Activated CD4-positive, alpha-beta T cell treated with anti-CD3 and anti-CD28 coated beads for 4 hours (primary cell): ENCODE results near the gene ZNF780B.

ENCODE experiments used
- DNase-seq, 2 donors: peaks; one replicate each; pipeline ENCODE4 v3.0.0-alpha.2; 2020

The ZNF780B gene

DNA sequence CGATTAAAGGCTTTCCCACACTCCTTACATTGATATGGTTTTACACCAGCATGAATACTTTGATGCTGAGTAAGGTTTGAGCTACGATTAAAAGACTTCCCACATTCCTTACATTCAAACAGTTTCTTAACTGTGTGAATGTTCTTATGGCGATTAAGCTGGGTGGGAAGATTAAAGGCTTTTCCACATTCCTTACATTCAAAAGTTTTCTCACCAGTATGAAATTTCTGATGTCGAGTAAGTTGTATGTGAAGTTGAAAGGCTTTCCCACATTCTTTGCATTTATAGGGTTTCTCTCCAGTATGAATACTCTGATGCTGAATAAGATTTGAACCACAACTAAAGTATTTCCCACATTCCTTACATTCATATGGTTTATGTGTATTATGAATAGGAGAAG is 20.0 kb downstream of the ZNF780B start:
- no peak for DNase-seq

DNA sequence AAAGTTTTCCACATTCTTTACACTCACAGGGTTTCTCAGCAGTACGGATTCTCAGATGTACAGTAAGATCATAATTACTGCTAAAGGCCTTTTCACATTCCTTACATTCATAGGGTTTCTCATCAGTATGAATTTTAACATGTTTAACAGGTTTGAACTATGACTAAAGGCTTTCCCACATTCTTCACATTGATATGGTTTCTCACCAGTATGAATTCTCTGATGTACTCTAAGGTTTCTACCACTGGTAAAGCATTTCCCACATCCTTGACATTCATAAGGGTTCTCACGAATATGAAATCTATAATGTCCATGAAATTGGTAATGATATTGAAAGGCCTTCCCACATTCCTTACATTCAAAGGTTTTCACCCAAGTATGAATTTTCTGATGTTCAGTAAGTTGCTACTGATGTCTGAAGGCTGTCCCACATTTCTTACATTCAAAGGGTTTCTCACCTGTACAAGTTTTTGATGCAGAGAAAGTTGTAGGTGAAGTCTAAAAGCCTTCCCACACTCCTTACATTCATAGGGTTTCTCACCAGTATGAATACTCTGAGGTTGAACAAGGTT is 22.0 kb downstream of the ZNF780B start:
- DNase-seq, result no peak

DNA sequence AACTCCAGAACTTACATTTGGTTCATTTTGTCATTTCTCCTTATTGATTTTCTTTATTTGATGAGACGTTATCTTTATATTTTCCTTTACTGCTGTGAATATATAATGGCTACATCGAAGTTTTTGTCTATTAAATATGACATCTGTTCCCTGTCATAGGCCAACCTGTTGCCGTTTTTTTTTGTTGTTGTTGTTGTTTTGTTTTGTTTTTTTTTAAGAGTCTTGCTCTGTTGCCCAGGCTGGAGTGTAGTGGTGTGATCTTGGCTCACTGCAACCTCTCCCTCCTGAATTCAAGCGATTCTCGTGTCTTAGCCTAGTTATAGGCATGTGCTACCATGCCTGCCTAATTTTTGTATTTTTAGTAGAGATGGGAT is 29.4 kb downstream of the ZNF780B start:
- no peak for DNase-seq

DNA sequence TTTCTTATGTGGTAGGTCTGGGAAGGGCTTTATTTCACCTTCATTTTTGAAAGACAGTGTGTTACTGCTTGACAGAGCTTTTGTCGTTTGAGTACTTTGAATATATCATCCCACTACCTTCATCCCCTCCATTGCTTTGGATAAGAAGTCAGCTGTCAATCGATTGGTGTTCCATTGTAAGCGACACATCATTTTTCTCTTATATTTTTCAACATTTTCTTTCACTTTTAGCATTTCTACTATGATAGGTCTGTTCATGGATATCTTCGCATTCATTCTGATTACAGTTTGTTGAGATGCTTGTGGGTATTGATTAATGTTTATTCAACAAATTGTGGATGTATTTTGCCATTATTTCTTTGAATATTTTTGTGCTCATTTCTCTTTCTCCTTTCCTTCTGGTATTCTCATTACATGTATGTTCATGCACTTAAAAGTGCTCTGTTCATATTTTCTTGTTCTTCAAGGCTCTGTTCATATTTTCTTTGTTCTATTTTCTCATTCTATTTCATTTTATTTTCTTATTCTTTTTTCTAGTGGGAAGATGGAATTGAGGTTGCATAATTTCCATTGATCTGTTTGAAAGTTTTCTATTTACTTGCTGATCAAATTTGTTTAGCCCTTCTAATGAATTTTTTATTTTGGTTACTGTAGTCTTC is 30.0 kb downstream of the ZNF780B start:
- DNase-seq, result no peak

DNA sequence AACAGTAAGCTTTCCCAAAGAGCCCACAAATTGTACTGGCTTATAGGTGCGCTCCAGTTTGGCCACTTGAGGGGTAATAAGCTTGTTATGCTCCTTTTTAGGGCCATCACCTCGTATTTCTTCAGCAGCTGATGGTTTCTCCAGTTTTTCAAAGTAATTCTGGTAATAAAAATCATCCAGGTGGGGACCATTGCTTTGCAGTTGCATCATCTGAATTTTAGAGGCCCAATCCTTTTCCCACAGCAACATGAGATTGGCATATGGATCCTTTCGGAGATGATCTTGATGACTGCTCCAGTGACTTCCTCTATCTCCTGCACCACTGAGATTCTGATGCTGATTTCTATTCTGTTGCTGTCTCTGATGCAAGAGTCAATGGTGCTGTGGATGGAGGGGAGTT is 32.1 kb downstream of the ZNF780B start:
- no peak for DNase-seq

DNA sequence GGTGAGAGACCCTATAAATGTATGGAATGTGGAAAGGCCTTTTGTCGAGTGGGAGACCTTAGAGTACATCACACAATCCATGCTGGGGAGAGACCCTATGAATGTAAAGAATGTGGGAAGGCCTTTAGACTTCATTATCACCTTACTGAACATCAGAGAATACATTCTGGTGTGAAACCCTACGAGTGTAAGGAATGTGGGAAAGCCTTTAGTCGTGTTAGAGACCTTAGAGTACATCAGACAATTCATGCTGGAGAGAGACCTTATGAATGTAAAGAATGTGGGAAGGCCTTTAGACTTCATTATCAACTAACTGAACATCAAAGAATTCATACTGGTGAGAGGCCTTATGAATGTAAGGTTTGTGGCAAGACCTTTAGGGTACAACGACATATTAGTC is 42.0 kb downstream of the ZNF780B start:
- DNase-seq, result no peak

DNA sequence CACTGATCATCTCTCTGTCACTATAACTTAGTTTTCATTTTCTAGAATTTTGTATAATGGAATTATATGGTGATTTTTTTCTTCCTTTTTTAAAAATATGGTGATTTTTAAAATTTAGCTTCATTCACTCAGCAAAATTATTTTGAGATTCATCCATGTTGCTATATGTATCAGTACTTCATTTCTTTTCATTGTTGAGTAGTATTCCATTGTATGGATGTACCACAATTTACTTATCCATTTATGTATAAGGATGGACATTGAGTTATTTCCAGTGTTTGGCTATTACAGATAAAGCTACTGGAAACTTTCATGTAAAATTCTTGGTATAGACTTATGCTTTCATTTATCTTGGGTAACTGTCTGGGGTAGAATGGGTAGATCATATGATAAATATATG is 46.4 kb downstream of the ZNF780B start:
- no peak for DNase-seq

DNA sequence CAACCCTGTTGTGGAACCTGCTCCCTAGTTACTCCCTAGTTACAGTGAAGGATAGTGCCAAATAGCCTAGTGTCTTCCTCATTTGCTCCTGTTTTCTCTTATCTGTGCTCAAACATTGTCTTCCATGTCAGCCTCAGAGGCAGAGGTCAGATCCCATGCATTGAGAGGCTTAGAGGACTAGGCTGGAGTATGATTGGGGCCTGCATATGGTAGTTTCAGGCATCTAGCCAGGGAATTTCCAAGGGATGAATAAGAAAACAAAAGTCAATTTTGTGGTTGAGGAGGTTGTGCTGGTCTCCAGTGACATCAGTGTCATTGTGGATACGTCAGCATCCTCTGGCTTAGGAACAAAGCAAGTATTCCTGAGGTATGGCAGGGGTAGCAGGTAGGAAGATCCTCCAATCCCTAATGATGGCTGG is 49.7 kb downstream of the ZNF780B start:
- no peak for DNase-seq

DNA sequence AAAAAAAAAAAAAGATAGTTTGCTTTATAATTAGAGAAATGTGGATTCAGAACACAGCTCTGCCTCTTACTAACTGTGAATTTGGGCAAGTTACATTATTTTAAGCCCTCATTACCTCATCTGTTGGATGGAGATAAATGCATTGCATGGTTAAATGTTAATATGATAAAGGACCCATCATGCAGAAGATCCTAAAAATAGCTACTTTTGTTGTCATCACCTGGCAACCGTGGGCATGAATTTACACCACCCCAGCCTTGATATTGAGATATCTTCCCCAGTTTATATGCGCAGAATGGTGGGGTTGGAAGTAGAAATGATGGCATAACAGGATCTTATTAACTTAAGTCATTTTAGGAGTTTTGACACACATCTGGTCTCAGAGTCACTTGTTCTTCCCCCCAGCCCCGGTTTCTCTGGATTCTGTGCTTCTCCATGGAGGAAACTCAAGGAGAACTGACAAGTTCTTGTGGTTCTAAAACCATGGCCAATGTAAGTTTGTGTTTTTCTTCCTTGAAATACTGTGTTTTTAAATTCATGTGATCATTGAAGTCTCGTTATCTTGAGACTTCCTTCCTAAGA is 50.2 kb downstream of the ZNF780B start:
- no peak for DNase-seq

DNA sequence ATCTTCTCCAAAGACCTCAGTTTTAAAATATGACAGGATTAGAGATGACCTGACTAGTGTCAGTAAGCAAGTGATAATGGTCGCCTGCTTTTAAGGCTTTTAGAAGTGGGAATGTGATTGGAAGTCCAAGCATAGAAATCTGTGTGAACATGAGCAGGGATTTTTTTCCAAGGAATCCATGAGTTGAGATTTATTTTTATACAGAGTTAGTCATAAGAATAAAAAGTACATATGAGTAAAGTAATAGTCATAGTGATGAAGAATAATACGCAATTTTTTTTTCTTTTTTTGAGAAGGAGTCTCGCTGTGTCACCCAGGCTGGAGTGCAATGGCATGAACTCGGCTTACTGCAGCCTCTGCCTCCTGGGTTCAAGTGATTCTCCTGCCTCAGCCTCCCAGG is 57.5 kb downstream of the ZNF780B start:
- DNase-seq, result no peak

DNA sequence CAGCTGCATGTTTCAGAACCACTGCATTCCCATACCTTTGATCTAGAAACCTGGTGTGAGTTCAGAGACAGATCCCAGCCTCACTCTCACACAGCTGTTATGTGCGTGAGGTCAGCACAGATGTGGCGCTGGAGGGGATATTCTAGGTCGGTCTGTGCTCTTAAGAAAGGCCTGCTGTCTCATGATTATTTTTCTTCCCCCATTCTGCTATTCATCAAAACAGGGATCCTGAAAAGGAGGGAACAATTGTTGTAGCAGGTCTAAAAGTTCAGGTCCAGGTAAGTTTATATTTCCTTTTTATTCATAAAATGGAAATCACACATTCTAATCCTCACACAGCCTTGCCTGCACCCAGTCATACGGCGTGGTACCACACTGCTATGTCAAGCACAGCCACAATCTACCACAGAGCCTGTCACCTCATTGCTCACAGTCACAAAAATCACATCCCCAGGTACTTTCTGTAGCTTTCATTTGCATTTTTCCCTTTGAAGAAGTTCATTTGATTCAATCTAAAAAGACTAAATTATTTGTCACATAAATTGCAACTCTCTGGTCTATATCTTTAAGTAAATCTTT is 58.3 kb downstream of the ZNF780B start:
- no peak for DNase-seq

DNA sequence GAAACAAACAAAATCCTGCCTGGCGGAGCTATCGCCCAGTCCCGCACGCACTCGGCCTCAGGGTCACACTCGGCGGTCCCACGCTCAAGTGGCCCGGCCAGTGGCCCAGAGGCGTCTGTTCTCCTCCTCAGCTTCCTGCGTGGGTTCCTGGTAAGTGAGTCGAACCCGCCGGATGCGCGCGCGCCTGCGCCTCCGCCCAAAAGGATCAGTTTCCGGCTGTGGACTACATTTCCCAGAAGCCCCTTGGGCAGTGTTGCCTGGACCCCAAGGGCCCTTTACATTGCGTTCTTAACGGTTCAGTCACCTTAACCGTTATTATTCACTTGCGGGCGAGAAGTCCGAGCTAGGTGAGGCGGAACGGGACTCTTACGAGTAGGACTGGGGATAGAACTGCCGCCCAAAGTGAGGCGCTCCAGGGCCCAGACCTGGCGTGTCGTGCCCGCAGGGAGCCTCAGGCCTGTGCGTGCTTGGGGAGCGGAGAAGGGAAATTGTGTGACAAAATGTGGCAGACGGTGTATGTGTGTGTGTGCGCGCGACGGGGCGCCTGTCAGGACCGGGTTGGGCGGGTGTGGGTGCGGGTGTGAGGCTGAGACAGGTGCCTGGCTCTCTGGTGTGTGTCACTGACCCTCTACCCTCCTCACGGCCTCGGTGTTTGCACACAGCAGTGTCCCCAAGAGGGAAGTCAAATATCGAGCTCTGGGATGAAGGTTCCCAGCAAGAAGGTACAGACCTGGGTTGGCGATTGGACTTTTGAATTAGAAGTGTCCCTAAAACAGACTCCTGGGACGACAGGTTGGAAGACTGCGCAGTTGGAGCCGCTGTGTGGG is 59.0 kb downstream of the ZNF780B start, which contains the start of gene ZNF546:
Gene ZNF546, plus strand, starts transcription at position 250 of the 827 bp plus-strand sequence. CDS start 1,267 bp downstream, outside the sequence.
- peak; percentile 91 for DNase-seq

DNA sequence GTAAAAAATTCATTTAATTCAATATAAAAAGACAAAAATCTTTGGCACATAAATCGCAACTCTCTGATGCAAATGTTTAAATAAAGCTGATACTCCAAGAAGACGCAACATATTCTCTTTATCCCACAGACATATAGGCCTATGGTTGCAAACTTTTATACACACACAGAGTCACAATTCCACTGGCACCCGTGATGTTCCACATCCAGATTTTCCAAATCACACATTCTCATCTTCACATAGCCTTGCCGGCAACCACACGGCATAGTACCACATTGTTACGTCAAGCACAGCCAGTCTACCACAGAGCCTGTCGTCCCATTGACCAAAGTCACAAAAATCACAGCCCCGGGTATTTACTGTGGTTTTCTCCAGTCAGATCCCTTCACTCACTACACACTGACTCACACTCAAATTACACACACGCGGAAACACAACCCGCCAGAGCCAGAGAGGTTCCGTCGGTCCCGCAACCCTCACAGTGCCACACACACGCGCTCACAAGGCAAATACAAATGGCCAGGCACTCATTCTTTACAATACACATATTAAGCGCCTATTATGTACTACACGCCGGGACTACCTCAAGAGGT is 59.7 kb downstream of the ZNF780B start:
- DNase-seq, result no peak

DNA sequence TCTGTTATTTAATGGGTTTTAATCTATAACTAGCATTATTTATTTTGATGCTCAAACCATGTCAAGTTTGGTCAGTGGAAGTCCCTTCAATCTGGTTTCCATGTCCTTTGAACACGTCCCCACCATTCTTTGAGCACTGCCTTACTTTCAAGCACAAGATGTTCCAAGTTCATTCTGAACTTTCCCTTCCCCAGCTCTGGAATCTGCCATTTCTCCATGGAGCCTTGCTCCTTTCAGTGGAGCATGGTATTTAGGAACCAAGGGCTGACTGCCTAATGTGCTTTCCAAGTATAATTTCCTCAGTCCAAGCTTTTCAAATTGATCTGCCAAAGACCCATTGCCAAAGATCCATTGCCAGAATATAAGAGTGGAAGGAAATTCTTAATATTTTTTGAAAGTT is 60.2 kb downstream of the ZNF780B start:
- no peak for DNase-seq

DNA sequence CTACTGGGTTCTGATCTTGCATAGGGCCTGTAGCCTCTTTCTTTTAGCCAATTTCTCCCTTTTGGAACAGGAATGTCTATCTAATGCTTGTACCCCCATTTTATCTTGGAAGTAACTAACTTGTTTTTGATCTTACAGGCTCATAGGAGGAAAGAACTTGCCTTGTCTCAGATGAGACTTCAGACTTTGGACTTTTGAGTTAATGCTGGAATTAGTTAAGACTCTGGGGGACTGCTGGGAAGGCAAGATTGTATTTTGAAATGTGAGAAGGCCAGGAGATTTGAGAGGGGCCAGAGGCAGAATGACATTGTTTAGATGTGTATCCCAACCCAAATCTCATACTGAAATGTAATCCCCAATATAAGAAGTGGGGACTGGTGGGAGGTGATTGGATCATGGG is 61.7 kb downstream of the ZNF780B start:
- no peak for DNase-seq

DNA sequence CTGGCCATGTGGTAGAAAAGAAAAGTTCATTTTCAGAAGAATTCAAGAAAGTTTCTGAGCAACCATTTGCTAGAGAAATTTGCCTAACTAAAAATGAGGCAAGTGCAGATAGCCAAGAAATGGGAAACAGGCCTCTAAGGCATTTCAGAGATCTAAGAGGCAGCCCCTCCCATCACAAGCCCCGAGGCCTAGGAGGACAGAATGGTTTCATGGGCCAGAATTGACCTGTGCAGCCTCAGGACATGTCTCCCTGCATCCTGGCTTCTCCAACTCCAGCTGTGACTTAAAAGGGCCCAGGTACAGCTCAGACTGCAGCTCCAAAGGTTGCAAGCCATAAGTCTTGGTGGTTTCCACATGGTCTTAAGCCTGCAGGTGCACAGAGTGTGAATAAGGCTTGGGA is 62.4 kb downstream of the ZNF780B start:
- DNase-seq, result no peak

DNA sequence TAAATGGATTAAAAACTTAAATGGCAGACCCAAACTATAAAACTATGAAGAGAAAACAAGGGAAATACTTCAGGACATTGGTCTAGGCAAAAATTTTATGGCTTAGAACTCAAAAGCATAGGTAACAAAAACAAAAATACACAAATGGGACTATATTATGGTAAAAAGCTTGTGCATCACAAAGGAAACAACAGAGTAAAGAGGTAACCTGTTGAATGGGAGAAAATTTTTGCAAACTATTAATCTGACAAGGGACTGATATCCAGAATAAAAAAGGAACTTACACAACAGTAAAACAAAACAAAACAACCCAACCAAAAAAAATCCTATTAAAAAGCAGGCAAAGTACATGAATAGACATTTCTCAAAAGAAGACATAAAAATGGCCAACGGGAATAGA is 68.4 kb downstream of the ZNF780B start:
- no peak for DNase-seq

DNA sequence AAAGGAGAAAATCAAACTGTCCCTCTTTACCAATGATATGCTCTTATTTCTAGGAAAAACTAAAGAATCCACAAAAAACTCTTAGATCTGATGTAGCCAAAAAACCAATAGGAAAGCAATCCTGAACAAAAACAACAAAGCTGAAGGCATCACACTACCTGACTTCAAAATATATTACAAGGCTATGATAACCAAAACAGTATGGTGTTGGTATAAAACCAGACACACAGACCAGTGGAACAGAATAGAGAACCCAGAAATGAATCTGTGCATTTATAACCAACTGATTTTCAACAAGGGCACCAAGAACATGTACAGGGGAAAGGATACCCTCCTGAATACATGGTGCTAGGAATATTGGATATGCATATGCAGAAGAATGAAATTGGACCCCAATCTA is 68.9 kb downstream of the ZNF780B start:
- DNase-seq, result no peak

DNA sequence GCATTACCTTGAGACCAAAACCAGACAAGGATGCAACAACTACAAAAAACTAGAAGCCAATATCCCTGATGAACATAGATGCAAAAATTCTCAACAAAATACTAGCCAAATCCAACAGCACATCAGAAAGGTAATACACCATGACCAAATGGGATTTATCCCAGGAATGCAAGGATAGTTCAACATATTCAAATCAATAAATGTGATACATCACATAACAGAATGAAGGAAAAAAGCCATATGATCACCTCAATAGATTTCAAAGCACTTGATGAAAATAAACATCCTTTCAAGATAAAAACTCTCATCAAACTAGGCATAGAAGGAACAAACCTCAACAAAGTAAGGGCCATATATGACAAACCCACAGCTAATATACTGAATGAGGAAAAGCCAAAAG is 69.4 kb downstream of the ZNF780B start:
- no peak for DNase-seq

DNA sequence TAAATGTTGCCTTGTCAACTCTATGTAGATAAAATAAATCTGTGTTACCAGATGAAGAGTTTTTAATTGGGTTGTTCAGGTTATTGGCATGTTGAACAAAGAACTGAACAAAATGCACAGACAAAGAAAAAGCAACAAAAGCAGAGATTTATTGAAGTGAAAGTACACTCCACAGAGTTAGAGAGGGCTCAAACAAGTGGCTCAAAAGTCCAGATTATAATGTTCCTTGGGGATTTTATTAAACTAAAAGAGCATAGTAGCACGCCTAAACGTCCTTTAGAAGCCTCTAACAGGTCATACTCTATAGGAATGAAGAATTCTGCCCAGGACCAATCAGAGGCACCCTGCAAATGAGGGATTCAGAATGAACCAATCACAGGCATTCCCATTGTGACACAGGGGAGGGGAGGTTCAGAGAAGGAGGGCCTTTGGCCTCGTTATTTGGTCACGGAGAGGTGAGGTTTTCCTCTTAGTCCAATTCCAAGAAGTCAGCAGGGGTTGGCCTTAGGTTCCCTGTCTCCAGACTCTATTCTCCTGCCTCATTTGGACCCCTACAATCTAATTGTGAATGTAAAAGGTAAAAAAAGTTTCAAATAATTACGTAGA is 72.2 kb downstream of the ZNF780B start:
- no peak for DNase-seq

DNA sequence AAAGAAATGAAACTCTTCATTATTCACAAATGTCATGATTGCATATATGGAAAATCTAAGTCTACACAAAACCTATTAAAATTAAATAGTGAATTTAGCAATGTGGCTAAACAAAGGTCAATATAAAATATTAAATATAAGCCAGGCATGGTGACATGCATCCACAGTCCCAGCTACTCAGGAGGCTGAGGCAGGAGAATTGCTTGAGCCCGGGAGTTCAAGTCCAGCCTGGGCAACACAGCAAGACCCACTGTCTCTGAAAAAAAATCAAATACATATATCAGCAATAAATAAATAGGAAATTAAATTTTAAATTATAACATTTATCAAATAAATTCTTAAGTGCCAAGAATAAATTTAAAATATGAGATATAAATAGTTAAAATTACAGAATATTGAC is 73.1 kb downstream of the ZNF780B start:
- DNase-seq, result no peak
